Skin epidermis (tissue), 12 donors: ENCODE measurements around the gene AJUBA.
"Not testable (repeated sequence)": the region's sequence is repeated elsewhere in the genome, so short reads cannot be mapped to it uniquely, and the experiment has no call there.

Experiments used
- H3K27ac ChIP-seq, 21 experiments: fragments of 200-600 bp; sonication (generic) in 11 of 21; one replicate each; pipeline ENCODE4 v1.5.0; 2020; ENCODE audit warnings: mild to moderate bottlenecking in 3 of 21, inconsistent platforms in 2 of 21, moderate library complexity in 2 of 21
- H3K4me3 ChIP-seq, 7 experiments: fragments of 200-600 bp; sonication (generic) in 2 of 7; one replicate each; pipeline ENCODE4 v1.5.0; 2020; ENCODE audit warnings: inconsistent platforms in 2 of 7, mild to moderate bottlenecking in 2 of 7, moderate library complexity in 1 of 7

Gene AJUBA

DNA sequence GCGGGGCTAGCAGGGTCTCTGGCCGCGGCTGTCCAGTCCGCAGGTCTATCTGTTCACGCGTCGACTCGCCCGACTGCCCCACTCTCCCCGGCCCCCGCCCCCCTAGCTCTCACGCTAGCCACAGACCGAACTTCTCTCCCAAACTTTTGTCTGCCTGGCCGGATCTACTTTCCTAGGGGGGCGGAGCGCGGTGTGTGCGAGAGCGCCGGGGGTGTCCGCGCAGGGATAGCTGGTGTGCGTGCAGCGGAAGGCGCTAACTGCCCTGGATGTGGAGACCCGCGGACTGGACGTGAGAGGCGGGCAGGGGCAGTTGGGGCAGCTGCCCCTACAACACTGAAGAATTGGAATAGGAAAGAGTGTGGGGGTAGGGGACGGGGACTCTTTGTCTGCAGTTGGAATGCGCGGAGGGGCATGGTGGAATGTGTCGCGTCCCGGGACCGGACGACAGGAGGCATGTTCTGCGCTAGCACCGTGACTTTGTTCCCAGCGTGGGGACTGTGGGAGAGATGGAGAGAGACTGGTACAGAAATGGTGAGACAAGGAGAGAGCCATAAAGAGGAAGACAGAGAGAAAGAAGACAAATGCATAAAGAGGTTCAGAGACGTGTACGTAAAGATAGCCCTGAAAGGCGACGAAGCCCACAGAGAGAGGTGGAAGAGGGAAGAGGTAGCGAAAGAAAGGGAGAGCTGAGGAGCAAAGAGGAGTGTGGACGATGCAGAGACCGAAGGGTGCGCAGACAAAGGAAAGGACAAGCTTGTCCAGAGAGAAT, at the start of gene AJUBA:
AJUBA (minus strand) TSS at position 75 of the 769 bp plus-strand sequence. CDS start 285 bp downstream, outside the sequence.
- peak within 1 kb of the TSS; percentile 62 to 80 (median 63) for H3K4me3 ChIP-seq
- H3K27ac ChIP-seq, result peak within 1 kb of the TSS; percentile 50 to 92 (median 85)

DNA sequence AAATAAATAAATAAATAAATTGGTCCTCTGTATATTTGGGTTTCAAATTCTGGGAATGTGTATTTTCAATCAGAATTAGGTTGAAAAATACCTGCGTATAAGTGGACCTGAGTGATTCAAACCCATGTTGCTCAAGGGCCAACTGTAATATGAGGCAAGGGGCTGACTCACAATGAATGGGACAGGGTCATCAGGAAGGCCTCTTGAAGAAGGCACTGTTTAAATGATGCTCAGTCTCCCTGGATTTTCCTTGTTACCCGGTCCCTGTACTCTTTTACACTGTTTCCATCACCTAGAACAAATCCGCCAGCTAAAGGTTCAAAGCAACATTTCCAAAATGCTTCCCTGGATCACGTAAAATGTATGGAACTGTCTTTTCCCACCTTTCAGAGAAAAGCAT, 48.6 kb upstream of the AJUBA start:
- H3K27ac ChIP-seq, result no peak overlapping the region
- H3K4me3 ChIP-seq, result no peak overlapping the region

DNA sequence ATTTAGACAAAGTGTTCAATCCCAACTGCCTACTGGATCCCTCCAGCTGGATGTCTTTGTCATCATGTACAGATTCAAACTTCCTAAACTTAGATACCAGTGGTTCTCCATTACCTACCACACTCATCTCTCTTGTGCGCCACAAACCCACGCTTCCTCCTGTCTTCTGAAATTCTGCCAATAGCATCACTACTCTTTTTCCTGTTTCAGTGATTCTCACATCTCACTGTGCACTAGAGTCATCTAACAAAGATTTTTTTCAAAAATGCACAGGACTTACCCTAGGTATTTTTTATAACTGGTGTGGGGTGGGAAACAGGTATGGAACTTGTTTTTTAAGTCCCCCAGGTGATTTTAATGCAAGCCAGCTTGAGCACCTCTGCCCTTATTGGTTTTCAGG, 46.4 kb upstream of the AJUBA start:
- peak overlapping the region in 3 of 21 experiments; percentile 10 to 39 (median 27) for H3K27ac ChIP-seq

GRCh38 chr14:23025151-23025814, 42.9 kb upstream of the AJUBA start:
- H3K4me3 ChIP-seq, result no peak overlapping the region
- no peak overlapping the region for H3K27ac ChIP-seq

More for the DNA sequence above, 46.4 kb upstream of the AJUBA start:
- H3K4me3 ChIP-seq, result no peak overlapping the region

- Histone ChIP-seq H3K4me3 (no peak overlapping the region), H3K27ac (no peak overlapping the region)
Observed at GRCh38 chr14:23024612-23025075, 42.3 kb upstream of the AJUBA start.

DNA sequence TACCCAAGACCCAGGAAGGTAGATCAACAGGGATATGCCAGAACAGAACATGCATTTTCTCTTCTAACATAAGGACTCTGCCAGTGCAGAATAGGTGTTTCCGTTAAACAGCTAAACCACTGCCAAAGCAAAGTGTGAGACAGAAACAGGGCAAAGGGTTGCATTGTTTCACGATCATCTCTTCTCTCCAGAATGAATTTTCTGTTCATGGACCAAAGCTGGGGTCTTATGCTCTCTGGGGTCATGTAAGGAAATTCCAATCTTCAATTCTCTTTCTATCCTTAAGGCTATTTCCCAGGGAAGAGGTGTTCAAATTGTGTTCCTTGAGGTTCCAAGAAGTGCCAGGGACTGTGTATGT, 41.4 kb upstream of the AJUBA start:
- no peak overlapping the region for H3K4me3 ChIP-seq
- no peak overlapping the region for H3K27ac ChIP-seq

GRCh38 chr14:23023022-23023794, 40.9 kb upstream of the AJUBA start:
- Histone ChIP-seq H3K4me3 (no peak overlapping the region), H3K27ac (no peak overlapping the region)

- Histone ChIP-seq H3K4me3 (no peak overlapping the region), H3K27ac (no peak overlapping the region)
Observed at GRCh38 chr14:23021889-23022442, 39.6 kb upstream of the AJUBA start.

- Histone ChIP-seq H3K4me3 (no peak overlapping the region), H3K27ac (no peak overlapping the region)
Observed at GRCh38 chr14:23021434-23021833, 39.1 kb upstream of the AJUBA start.

GRCh38 chr14:23020143-23021128, 38.1 kb upstream of the AJUBA start:
- no peak overlapping the region for H3K27ac ChIP-seq
- no peak overlapping the region for H3K4me3 ChIP-seq

DNA sequence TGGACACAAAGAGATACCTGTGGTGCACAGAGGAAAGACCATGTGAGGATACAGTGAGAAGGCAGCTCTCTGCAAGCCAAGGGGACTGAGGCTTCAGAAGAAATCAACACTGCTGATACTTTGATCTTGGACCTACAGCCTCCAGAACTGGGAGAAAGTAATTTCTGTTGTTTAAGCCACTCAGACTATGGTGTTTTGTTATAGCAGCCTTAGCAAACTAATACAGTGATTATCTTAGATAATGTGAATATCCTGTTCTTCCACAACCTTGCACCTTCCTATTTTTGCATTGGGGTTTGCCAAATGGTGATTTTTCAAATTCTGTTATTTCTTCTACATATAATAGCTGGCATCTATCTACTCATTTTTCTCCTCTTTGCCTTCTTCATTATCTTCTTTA, 35.8 kb upstream of the AJUBA start:
- H3K27ac ChIP-seq, result no peak overlapping the region
- no peak overlapping the region for H3K4me3 ChIP-seq

- Histone ChIP-seq H3K27ac (no peak overlapping the region), H3K4me3 (no peak overlapping the region)
Observed at GRCh38 chr14:23017091-23017490, 34.7 kb upstream of the AJUBA start.

- Histone ChIP-seq H3K4me3 (no peak overlapping the region), H3K27ac (no peak overlapping the region)
Observed at GRCh38 chr14:23015618-23016017, 33.3 kb upstream of the AJUBA start.

- H3K27ac ChIP-seq, H3K4me3 ChIP-seq: not testable (repeated sequence)
Observed at GRCh38 chr14:23013749-23014054, 31.4 kb upstream of the AJUBA start.

DNA sequence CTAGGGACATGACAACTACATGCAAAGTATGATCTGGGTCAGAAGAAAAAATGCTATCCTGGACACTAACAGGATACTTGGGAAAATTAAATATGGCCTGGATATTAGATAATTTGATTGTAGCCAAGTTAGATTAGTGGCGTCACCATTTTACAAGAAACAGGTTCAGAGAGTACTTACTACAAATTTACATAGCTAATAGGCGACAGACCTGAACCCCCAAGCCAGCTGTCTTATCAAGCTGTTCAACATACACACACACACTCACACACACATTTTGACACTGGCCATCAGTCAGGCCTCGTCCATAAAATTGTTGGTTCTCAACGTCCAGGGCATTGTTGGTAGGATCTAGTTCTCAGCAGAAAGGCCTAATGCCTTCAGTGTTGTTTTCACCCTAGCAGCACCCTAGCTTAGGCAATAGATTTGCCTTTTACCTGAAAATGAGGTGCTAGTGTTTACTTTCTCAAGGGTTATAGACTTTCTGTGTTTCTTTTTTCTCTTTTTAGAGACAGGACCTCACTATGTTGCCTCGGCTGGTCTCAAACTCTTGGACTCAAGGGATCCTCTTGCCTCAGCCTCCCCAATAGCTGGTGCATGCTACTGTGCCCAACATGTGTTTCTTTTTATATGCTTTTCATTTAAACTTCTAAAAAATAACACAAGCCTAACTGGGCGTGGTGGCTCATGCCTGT, 30.9 kb upstream of the AJUBA start:
- Histone ChIP-seq H3K4me3 (no peak overlapping the region), H3K27ac (peak overlapping the region in 1 of 21 experiments; percentile 11)

- peak within 1 kb of the TSS in 20 of 21 experiments; percentile 39 to 88 (median 77) for H3K27ac ChIP-seq
- H3K4me3 ChIP-seq, result peak within 1 kb of the TSS; percentile 37 to 56 (median 47)
Observed at GRCh38 chr14:23009939-23010726, 27.8 kb upstream of the AJUBA start, which contains the start of gene C14orf93. C14orf93 (minus strand) TSS chr14:23010143; CDS start chr14:22999023, 11,120 bp downstream.

DNA sequence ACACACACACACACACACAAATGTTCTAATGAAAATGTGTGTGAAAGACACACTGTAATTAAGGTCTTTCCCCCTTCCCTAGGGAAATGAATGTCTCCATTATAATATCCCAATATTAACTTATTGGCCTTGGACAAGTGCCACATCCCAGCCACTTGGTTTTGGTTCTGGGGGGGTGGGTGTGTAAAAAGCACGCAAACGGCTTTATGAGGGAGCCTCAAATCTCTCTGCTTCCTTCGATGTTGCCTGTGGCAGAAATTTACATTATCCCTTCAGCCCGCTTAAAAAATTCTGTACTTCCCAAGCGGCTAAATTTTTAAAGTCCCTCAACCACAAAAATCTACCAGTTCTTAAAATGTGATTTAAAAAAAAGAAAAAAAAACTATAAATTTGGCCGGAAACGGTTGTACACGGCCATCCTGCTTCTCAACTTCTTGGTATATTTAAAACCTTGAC, 27.2 kb upstream of the AJUBA start:
- H3K27ac ChIP-seq, result peak overlapping the region in 19 of 21 experiments; percentile 39 to 88 (median 77)
- peak overlapping the region; percentile 37 to 56 (median 47) for H3K4me3 ChIP-seq
